ENCODE results near the gene COL4A2. TPM values are rescaled to one million over a fixed set of nuclear protein-coding genes. Genes with fewer than 3 reads are reported as not detected.
"Not testable (repeated sequence)": the region's sequence is repeated elsewhere in the genome, so short reads cannot be mapped to it uniquely, and the experiment has no call there.

Gene COL4A2
- polyA plus RNA-seq, 1 experiment, result 886 TPM

DNA sequence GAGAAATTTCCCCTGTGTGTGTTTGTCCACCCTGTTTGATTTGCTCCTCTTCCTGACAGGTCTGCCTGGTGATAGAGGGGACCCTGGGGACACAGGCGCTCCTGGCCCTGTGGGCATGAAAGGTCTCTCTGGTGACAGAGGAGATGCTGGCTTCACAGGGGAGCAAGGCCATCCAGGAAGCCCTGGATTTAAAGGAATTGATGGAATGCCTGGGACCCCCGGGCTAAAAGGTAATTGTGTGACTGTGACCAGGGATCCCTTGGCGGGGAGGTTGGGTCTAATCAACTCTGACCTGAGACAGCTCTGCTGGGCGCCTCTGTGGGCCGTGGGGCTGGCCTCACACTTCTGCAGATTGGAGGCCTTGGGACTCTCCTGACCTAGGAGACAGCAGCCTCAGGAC lies 173.1 kb downstream of the COL4A2 start:
- CTCF ChIA-PET, result no interaction called here
- no peak overlapping the region for H3K4me3 ChIP-seq (ENCODE audit: low read depth, low read length)
- POLR2A ChIA-PET, result no interaction called here
- no peak for DNase-seq (ENCODE audit: low read depth)
- H3K27me3 ChIP-seq (ENCODE audit: control insufficient read depth, insufficient read depth, low read length), result no peaks in the 10 kb centered on the region
- H3K36me3 ChIP-seq (ENCODE audit: control insufficient read depth, insufficient read depth, low read length), result peaks cover 37% of the 10 kb centered on the region
- TF ChIP-seq, protein P1, sequence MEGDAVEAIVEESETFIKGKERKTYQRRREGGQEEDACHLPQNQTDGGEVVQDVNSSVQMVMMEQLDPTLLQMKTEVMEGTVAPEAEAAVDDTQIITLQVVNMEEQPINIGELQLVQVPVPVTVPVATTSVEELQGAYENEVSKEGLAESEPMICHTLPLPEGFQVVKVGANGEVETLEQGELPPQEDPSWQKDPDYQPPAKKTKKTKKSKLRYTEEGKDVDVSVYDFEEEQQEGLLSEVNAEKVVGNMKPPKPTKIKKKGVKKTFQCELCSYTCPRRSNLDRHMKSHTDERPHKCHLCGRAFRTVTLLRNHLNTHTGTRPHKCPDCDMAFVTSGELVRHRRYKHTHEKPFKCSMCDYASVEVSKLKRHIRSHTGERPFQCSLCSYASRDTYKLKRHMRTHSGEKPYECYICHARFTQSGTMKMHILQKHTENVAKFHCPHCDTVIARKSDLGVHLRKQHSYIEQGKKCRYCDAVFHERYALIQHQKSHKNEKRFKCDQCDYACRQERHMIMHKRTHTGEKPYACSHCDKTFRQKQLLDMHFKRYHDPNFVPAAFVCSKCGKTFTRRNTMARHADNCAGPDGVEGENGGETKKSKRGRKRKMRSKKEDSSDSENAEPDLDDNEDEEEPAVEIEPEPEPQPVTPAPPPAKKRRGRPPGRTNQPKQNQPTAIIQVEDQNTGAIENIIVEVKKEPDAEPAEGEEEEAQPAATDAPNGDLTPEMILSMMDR (IDR thresholded peaks at IDR 0.05; ENCODE audit: insufficient read depth, low read depth, low read length), result no peak

DNA sequence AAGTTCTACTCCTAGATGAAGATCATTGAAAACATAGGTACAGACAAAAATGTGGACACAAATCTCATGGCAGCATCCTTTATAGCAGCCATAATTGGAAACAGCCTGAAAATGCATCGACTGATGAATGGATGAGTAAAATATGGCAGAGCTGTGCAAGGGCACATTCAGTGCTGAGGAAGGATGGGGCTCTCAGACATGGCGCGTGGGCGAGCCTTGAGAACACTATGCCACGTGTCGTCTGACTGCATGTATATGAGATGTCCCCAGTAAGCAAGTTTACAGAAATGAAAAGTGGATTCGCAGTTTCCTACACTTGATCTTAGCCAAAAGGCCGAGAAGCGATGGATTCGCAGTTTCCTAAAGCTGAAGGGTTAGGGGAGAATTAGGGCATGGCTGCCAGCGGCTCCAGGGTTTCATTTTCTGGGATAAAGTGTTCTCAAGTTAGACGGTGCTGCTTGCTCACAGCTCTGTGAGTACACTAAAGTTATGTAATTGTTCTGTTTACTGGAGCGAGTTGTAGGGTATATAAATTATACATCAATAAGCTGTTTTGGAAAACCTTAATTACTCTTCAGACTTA lies 176.4 kb downstream of the COL4A2 start:
- POLR2A ChIA-PET, result no interaction called here
- TF ChIP-seq, protein P1 (IDR thresholded peaks at IDR 0.05; ENCODE audit: insufficient read depth, low read depth, low read length), result no peak
- CTCF ChIA-PET, result interaction anchor here (0.6 kb wide), 1 partner anchor 262 kb away, joined by 3 read pairs; no protein-coding TSS in a partner anchor
- Histone ChIP-seq H3K27me3 (ENCODE audit: control insufficient read depth, insufficient read depth, low read length) (no peaks in the 10 kb centered on the region), H3K36me3 (ENCODE audit: control insufficient read depth, insufficient read depth, low read length) (peaks cover 30% of the 10 kb centered on the region), H3K4me3 (ENCODE audit: low read depth, low read length) (no peak overlapping the region)
- DNase-seq (ENCODE audit: low read depth), result no peak

DNA sequence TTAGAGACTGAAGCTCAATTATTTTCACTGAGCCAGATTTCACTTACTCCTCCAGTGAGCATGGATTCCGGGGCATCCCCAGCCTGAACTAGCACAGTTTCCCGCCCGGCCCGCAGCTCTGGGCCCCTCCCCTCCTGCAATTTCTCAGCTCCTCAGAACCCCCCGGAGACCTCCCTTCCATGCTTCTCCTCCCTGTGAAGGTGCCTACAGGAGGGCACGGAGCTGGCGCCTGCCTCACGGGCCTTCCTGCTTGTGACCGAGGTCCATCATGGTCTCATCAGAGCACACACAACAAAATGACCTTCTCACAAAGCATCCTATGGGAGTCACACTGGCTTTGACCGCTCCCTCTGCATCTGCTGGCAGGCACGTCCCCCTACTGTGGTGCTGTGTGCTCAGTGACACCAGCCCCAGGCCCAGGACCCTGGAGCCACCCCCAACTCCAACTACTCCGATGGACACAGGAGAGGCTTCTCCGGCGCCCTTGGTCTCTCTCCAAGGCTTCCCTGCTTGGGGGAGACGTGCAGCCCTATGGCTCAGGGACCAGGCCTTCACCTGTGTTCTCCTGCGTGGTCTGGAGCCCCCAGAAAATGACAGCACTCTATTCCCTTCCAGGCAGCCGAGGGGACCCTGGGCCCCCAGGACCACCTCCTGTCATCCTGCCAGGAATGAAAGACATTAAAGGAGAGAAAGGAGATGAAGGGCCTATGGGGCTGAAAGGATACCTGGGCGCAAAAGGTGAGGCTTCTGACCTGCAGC lies 177.4 kb downstream of the COL4A2 start:
- ChIA-PET CTCF (no interaction called here), POLR2A (no interaction called here)
- Histone ChIP-seq H3K27me3 (ENCODE audit: control insufficient read depth, insufficient read depth, low read length) (no peaks in the 10 kb centered on the region), H3K36me3 (ENCODE audit: control insufficient read depth, insufficient read depth, low read length) (peaks cover 29% of the 10 kb centered on the region), H3K4me3 (ENCODE audit: low read depth, low read length) (no peak overlapping the region)
- no peak for DNase-seq (ENCODE audit: low read depth)
- TF ChIP-seq, protein P1 (IDR thresholded peaks at IDR 0.05; ENCODE audit: insufficient read depth, low read depth, low read length), result no peak

DNA sequence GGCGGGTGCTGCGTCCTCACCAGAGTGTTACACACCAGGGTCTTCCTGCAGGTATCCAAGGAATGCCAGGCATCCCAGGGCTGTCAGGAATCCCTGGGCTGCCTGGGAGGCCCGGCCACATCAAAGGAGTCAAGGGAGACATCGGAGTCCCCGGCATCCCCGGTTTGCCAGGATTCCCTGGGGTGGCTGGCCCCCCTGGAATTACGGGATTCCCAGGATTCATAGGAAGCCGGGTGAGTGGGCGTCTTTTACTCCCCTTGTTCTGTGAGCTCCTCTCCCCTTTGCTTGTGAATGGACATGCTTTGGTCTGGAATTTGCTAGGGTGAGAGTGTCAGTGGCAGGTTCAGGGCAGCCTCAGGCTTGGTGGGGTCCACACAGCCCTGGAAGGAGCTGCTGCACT lies 178.5 kb downstream of the COL4A2 start:
- DNase-seq (ENCODE audit: low read depth), result no peak
- CTCF ChIA-PET, result no interaction called here

DNA sequence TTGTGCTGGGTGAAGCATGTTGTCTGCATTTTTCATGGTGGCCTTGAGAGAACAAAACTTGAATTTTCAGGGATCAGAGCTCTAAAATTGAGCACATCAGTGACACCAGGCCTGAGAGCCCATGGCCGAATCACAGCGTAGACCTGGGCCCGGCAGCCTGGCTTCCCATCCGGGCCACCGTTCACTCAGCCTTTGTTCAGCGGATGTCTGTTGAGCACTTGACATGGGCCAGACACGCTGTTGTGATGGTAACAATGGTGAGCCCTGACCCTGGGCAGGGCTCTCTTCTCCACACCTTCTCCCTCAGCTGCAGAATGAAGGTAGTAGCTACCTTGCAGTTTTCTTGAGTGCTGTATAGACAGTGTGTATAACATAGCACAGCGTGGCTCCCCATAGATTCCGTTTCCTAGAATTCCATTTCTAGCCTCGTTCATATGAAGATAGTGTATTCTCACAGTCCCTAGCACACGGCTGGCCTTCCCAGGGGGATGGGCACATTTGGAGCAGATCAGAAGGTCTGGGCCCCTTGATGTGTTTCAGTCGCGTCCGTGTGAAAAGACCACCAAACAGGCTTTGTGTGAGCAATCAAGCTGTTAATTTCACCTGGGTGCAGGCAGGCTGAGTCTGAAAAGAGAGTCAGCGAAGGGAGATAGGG lies 179.1 kb downstream of the COL4A2 start:
- DNase-seq (ENCODE audit: low read depth), result no peak
- Histone ChIP-seq H3K4me3 (ENCODE audit: low read depth, low read length) (no peak overlapping the region), H3K27me3 (ENCODE audit: control insufficient read depth, insufficient read depth, low read length) (no peaks in the 10 kb centered on the region), H3K36me3 (ENCODE audit: control insufficient read depth, insufficient read depth, low read length) (peaks cover 31% of the 10 kb centered on the region)
- TF ChIP-seq, protein P1 (IDR thresholded peaks at IDR 0.05; ENCODE audit: insufficient read depth, low read depth, low read length), result no peak
- POLR2A ChIA-PET, result no interaction called here
- CTCF ChIA-PET, result interaction anchor here (1.3 kb wide), 1 partner anchor 263 kb away, joined by 3 read pairs; no protein-coding TSS in a partner anchor

More for the DNA sequence above, 178.5 kb downstream of the COL4A2 start:
- peaks cover 28% of the 10 kb centered on the region for H3K36me3 ChIP-seq (ENCODE audit: control insufficient read depth, insufficient read depth, low read length)
- TF ChIP-seq, protein P1 (IDR thresholded peaks at IDR 0.05; ENCODE audit: insufficient read depth, low read depth, low read length), result no peak
- H3K4me3 ChIP-seq (ENCODE audit: low read depth, low read length), result no peak overlapping the region
- POLR2A ChIA-PET, result no interaction called here
- no peaks in the 10 kb centered on the region for H3K27me3 ChIP-seq (ENCODE audit: control insufficient read depth, insufficient read depth, low read length)

DNA sequence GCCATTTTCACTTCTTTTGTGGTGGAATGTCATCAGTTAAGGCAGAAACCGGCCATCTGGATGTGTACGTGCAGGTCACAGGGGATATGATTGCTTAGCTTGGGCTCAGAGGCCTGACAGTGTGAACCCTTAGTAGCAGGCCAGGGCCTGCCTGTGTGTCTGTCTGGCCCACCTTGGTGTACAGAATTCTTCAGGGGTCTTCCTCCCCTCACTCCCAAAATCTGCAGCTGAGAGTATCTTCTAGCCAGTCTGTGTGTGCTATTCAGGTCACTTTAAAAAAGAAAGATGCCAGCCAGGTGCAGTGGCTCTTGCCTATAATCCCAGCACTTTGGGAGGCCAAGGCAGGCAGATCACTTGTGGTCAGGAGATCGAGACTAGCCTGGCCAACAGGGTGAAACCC lies 179.8 kb downstream of the COL4A2 start:
- H3K4me3 ChIP-seq (ENCODE audit: low read depth, low read length); POLR2A ChIA-PET; H3K27me3 ChIP-seq (ENCODE audit: control insufficient read depth, insufficient read depth, low read length); DNase-seq (ENCODE audit: low read depth): not testable (repeated sequence)
- CTCF ChIA-PET, result interaction anchor here (1.3 kb wide), 1 partner anchor 263 kb away, joined by 3 read pairs; no protein-coding TSS in a partner anchor
- peaks cover 34% of the 10 kb centered on the region for H3K36me3 ChIP-seq (ENCODE audit: control insufficient read depth, insufficient read depth, low read length)
